ENCODE results near the gene LYPD3.

DNA sequence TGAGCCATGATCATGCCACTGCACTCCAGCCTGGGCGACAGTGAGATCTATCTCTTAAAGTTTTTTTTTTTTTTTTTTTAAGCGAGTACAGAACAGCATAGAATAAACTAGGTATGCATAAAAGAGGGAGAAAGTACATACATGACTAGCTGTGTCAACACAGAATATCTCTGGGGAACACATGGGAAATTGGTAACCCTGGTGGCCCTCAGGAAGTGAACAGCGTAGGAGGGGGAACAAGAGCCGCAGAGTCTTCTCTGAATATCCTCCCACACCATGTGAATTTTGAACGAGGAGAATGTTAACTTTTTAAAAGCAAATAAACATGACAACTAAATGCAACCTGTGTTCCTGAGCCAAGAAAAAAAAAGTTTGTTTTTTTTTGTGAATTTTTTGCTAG, 23.9 kb upstream of the LYPD3 start:
- TF ChIP-seq, protein P1, sequence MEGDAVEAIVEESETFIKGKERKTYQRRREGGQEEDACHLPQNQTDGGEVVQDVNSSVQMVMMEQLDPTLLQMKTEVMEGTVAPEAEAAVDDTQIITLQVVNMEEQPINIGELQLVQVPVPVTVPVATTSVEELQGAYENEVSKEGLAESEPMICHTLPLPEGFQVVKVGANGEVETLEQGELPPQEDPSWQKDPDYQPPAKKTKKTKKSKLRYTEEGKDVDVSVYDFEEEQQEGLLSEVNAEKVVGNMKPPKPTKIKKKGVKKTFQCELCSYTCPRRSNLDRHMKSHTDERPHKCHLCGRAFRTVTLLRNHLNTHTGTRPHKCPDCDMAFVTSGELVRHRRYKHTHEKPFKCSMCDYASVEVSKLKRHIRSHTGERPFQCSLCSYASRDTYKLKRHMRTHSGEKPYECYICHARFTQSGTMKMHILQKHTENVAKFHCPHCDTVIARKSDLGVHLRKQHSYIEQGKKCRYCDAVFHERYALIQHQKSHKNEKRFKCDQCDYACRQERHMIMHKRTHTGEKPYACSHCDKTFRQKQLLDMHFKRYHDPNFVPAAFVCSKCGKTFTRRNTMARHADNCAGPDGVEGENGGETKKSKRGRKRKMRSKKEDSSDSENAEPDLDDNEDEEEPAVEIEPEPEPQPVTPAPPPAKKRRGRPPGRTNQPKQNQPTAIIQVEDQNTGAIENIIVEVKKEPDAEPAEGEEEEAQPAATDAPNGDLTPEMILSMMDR (IDR thresholded peaks at IDR 0.05 in 4 of 5, conservative IDR thresholded peaks at IDR 0.05 in 1 of 5), result no peak
- no peak for TF ChIP-seq POLR2A (IDR thresholded peaks at IDR 0.05)
